Astrocyte of the cerebellum (primary cell): Measurements from ENCODE around the gene INSYN2B.

Experiments used
- DNase-seq: peaks from one replicate; pipeline ENCODE4 v3.0.0-alpha.2; 2011; ENCODE audit warnings: low read depth
- H3K4me3 ChIP-seq: 2 replicates; pipeline ENCODE4 v1.5.1; 2011; ENCODE audit warnings: mild to moderate bottlenecking, low read depth, low read length, moderate library complexity
- CTCF ChIP-seq: IDR thresholded peaks from 2 replicates; pipeline ENCODE4 v1.5.1; 2012; ENCODE audit warnings: low read length, low read depth, moderate library complexity, mild to moderate bottlenecking; ENCODE audit errors: missing control alignments
- in situ Hi-C: cut with HindIII; loops from 2 replicates; pipeline ENCODE4 v1.10.0; 2017; ENCODE audit warnings: low sequenced_read_pairs

INSYN2B gene

DNA sequence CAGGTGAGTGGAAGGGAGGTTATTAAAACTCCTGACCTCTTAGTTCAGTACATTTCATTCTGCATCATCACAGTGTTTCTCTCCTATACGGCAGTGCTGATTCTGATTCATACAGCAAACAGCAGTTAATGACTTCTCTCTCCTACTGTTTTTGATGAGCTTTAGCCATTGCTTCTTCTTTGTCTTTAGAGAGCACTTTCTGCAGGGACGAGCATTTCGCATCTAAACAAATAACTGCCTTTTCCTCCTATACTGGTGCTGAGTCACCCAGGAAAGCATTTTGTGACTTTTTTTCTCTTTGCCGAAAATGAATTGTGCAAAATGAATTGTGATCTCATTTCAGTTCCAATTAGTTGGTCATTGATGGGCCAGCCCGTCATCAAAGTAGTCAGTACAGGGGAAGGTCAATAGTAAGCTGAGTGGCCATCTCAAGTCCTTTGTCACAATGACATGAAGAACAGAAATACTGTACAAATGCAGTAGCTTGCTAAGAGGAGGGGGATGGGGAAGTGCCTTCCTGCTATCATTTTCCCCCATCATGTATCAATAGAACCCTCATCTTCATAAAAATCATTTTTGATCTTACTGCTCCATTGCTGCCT lies 98.5 kb downstream of the INSYN2B start:
- in situ Hi-C loops, result no loop called here
- no peak for TF ChIP-seq CTCF
- H3K4me3 ChIP-seq, result no peak overlapping the region
- DNase-seq, result no peak

DNA sequence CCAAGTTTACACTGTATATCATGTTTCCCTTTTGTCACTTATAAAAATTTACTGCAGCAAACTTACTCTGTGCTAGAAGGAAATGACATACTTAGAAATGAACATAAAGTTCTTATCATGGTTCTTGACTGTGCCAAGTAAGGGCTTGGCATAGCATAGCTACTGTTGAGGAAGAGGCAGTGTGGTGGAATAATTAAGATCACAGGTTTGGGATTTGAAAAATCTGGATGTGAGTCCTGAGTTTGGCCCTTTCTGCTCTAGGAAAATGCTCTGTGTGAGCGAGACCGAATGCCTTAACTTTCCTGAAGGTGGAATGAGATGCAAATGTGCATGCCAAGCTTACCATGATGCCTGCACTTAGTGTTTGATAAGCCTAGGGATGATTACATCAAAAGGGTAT lies 99.5 kb downstream of the INSYN2B start:
- DNase-seq, result no peak

DNA sequence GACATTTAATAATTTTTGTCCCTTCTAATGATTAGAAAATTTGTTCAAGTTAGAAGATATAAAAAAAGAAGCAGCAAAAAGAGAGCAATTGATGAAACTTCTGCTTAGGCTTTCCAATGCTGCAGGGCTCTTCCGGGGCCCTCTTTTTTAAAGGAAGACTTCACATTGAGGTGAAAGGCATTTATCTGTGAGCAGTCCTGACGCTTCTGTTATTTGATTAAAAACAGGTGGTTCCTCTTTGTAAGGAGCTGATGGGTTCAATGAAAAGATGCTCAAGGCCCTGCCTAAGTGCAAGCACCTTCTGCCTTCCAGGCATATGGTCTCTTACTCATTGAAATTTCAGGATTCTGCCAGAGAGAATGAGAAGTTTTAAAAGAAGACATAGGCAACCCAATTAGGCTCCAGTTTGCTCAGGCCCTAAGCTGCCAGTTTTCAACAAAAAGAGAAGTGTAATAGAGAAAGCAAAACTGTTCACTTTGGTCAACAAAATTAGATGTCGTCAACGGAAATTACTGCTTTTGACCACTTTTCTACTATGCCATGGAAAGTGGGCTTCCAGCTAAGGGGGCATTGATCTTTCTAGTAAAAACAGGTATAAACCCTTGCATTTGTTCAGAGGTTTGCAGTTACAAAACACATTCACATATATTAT lies 100.2 kb downstream of the INSYN2B start:
- H3K4me3 ChIP-seq, result no peak overlapping the region
- in situ Hi-C loops, result no loop called here
- TF ChIP-seq CTCF, result no peak
- no peak for DNase-seq

More for the DNA sequence above, 99.5 kb downstream of the INSYN2B start:
- no peak overlapping the region for H3K4me3 ChIP-seq
- in situ Hi-C loops, result no loop called here
- TF ChIP-seq CTCF, result no peak

DNA sequence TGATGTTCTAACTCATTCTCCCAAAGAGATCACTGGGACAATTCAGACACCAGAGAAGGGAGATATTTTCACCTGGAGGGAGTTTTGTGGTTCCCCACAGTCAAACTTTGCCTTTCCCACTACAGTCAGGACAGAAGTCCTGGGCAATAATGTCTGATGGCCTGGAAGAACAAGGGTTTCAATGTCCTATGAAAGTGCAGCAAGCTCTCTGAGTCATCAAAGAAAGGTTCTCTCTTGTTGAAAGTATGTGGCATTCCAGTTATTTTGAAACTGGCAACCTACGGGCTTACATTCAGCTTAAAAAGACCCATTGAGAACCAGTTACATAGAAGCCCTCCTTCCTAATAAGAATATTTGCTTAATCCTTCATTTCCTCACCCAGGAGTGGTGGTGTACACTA lies 103.9 kb downstream of the INSYN2B start:
- DNase-seq, result no peak
- in situ Hi-C loops, result no loop called here
- no peak overlapping the region for H3K4me3 ChIP-seq
- no peak for TF ChIP-seq CTCF

DNA sequence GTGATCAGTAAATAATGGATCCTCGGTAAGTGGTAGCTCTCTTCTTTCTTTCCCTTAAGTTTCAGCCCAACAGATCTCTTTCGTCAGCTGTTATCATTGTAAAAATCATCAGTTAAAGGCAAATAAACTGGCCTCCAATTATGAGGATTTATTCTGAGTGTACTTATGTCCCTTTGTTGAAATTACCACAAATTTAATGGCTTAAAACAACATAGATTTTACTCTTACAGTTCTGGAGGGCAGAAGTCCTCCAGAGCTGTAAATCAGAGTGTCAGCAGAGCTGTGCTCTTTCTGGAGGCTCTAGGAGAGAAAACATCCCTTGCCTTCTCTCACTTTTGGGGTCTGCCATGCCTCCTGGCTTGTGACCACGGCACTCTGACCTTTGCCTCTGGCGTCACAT lies 104.6 kb downstream of the INSYN2B start:
- no peak for DNase-seq
- TF ChIP-seq CTCF, result no peak
- no peak overlapping the region for H3K4me3 ChIP-seq
- in situ Hi-C loops, result no loop called here

DNA sequence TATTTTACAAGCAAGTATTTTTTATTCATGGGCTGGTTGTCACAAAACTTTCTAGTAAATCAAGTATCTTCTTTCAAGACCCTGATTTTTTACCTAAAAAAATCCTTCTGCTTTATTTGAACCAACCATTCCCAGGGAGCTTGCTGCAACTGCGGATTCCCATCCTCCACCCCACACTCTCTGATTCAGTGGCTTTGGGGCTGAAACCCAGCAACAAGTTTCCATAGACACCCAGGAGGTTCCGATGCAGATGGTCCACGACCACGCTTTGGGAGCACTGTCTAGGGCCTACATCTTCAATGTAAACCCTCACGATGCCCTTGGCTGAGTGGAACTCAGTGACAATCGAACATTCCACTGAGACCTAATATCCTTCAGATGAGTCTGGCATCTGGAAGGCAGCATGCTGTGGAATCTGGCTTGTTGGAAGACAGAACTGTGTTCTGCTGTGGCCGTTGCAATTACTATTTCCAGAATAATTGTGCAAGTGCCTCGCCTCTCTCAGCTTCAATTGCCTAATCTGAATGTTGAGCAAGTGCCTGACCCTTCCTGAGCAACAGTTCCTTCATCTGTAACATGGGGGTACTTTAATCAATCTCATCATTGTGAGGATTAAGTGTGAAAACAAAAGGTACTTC lies 105.1 kb downstream of the INSYN2B start:
- in situ Hi-C loops, result no loop called here
- TF ChIP-seq CTCF, result no peak
- DNase-seq, result no peak
- H3K4me3 ChIP-seq, result no peak overlapping the region
